ENCODE data around the gene RAB11FIP3. TPM values are rescaled to one million over a fixed set of nuclear protein-coding genes. Genes with fewer than 3 reads are reported as not detected.
A peak's percentile ranks its signal among the peaks of the same experiment; 100 is the strongest.

The RAB11FIP3 gene
- total and polyA plus RNA-seq, 2 of the 13 experiments (the other 11 are each of a cell fraction or from before 2014, with no cell fraction given) = 34.3 to 57.6 TPM

- peak; percentile 91 for TF ChIP-seq ZNF609 (CRISPR knock-in tag; IDR thresholded peaks at IDR 0.05; ENCODE audit: borderline replicate concordance)
- no peak for TF ChIP-seq FOSL1 (CRISPR knock-in tag; IDR thresholded peaks at IDR 0.05; ENCODE audit: borderline replicate concordance)
- TF ChIP-seq PBX3 (CRISPR knock-in tag; IDR thresholded peaks at IDR 0.05; ENCODE audit: borderline replicate concordance) = no peak
- peak; percentile 44; the same call in 1 of the 2 replicates for TF ChIP-seq ZNF556 (CRISPR knock-in tag; IDR thresholded peaks at IDR 0.05; ENCODE audit: borderline replicate concordance)
- TF ChIP-seq ZNF557 (CRISPR knock-in tag; IDR thresholded peaks at IDR 0.05) = 0 out of 2 replicates have a peak, but pooled peaks have one; percentile 76
- TF ChIP-seq PITX1 (CRISPR knock-in tag; IDR thresholded peaks at IDR 0.05) = peak; percentile 87; the same call in 1 of the 2 replicates
- peak; percentile 86; the same call in 1 of the 2 replicates for TF ChIP-seq TRAFD1 (CRISPR knock-in tag; IDR thresholded peaks at IDR 0.05; ENCODE audit: borderline replicate concordance)
- no peak for TF ChIP-seq ZSCAN30 (CRISPR knock-in tag; IDR thresholded peaks at IDR 0.05)
- TF ChIP-seq FLYWCH1 (CRISPR knock-in tag; IDR thresholded peaks at IDR 0.05) = no peak
- TF ChIP-seq ZNF615 (CRISPR knock-in tag; IDR thresholded peaks at IDR 0.05; ENCODE audit: borderline replicate concordance) = no peak
- no peak for TF ChIP-seq ZBTB10 (CRISPR knock-in tag; IDR thresholded peaks at IDR 0.05; ENCODE audit: borderline replicate concordance)
- TF ChIP-seq TBL1XR1 (IDR thresholded peaks at IDR 0.05; ENCODE audit: borderline replicate concordance, low read length, partially characterized antibody) = peak; percentile 80
- TF ChIP-seq BHLHE40 (IDR thresholded peaks at IDR 0.05; ENCODE audit: low read length) = peak; percentile 68
These were observed 83.7 kb downstream of the RAB11FIP3 start (continued) for GRCh38 chr16:508884-509736.
